GM21381 (cell line): ENCODE data around the gene PCNX2.
"Not testable (repeated sequence)": the region's sequence is repeated elsewhere in the genome, so short reads cannot be mapped to it uniquely, and the experiment has no call there.

ENCODE experiments used
- ATAC-seq: cut with Tn5 transposase; IDR thresholded peaks from one replicate; pipeline ENCODE4 v1.9.1; 2021; ENCODE audit warnings: mild to moderate bottlenecking, moderate library complexity; ENCODE audit not compliant: unreplicated experiment

PCNX2 gene

GRCh38 chr1:233233508-233234040, 62.0 kb downstream of the PCNX2 start:
- no peak for ATAC-seq

GRCh38 chr1:233230011-233230410, 65.5 kb downstream of the PCNX2 start:
- no peak for ATAC-seq

- no peak for ATAC-seq
These were observed 66.2 kb downstream of the PCNX2 start for GRCh38 chr1:233229288-233229687.

DNA sequence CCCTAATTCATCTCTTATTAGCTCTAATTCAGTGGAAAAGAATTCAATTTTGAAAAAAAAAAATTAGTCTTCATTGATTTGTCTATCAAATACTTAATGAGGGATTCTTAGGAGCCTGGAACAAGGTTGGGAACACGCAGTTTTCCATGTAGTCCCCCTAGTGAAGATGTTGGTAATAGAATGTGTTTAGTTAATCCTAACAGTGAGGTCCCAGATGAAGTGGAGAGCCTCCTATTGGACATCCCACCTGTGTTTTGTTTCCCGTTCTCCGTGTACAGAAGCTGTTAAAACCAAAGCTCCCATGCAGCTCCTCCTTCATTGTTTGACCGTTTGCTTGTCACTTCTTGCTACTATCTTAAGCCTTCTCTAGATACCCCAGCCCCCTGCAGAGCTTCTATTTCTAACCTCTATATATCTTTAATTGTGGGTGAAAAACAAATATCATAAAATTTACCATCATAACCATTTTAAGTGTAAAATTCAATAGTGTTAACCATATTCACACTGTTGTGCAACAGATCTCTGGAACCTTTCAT, 67.5 kb downstream of the PCNX2 start:
- no peak for ATAC-seq

DNA sequence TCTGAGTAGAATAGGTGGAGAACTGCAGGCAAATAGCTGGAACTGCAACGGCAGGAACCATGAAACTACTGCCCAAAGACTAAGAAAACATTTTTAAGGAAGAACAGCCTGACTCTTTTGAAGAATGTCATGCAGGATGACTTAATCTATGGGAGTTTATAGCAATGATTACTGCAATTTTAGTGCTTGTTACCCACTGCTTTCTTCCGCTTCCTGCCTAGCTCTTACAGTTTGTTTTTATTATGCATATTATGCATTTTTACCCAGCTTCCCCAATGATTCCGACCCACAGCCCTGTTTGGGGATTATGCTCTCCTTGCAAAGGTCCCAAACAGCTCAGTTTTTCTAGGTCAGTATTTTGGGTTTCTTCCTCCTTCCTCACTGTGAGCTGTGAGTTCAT, 71.2 kb downstream of the PCNX2 start:
- ATAC-seq = no peak

GRCh38 chr1:233217832-233218231, 77.7 kb downstream of the PCNX2 start:
- no peak for ATAC-seq

DNA sequence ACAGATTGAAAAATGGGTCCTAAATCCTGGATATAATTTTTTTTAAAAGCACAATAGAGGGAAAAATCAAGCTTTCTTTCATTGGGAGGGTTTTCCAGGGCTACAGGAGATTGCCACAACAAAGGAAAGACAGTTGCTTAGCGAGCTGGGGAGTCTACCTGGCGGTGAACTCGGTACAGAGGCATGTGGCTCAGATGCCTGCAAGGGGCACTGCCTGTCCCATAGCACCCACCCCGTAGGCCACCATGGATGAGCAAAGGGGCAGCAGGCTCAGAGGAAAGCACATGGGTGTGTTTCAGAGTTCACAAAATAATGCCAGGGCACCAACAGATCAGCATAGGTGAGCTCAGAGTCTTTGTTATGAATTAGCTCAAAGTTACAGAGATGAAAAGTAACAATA, 79.5 kb downstream of the PCNX2 start:
- no peak for ATAC-seq

GRCh38 chr1:233215135-233215760, 80.3 kb downstream of the PCNX2 start:
- no peak for ATAC-seq

GRCh38 chr1:233211595-233211994, 83.9 kb downstream of the PCNX2 start:
- no peak for ATAC-seq

GRCh38 chr1:233211106-233211505, 84.4 kb downstream of the PCNX2 start:
- no peak for ATAC-seq

- no peak for ATAC-seq
These were observed 86.0 kb downstream of the PCNX2 start for GRCh38 chr1:233209481-233209880.

- no peak for ATAC-seq
These were observed 86.8 kb downstream of the PCNX2 start for GRCh38 chr1:233208687-233209086.

- no peak for ATAC-seq
These were observed 97.6 kb downstream of the PCNX2 start for GRCh38 chr1:233197940-233198339.

GRCh38 chr1:233193741-233194140, 101.8 kb downstream of the PCNX2 start:
- no peak for ATAC-seq

- no peak for ATAC-seq
These were observed 104.5 kb downstream of the PCNX2 start for GRCh38 chr1:233190987-233191386.

GRCh38 chr1:233189526-233189925, 106.0 kb downstream of the PCNX2 start:
- no peak for ATAC-seq

- no peak for ATAC-seq
These were observed 107.5 kb downstream of the PCNX2 start for GRCh38 chr1:233188061-233188460.

DNA sequence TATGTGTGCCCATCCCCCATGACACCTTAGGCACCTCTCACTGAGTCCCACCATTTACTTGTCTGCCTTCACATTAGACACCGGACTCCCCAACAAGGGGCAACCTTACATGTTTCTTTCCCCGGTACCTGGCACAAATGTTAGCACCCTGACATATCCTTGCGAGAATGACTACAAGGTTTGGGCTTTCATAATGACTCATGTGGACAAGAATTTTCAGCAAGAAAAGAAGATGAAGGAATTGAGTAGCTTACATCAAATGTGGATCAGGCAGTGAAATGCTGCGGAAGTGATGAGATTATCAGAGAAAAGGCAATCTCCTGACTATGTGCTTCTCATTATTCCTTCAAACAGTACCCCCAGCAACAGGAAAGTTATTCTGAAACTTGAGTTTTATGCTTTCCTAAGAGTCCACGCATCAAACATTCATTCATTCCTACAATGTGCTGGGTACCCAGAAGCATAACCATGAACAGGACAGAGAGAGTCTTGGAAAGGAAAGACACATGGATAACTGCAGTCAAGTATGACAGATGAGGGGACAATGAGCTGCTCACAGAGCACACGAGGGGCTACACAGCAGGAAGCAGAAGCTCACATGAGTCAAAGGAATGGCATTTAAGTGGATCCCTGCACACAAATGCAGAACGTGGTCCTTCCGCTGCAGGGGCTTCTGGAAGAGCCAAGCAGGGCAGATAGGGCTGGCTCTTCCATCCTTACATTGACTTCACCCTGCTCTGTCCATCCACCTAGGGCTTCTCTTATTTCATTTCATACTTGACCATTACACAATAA, 112.1 kb downstream of the PCNX2 start:
- ATAC-seq = no peak

DNA sequence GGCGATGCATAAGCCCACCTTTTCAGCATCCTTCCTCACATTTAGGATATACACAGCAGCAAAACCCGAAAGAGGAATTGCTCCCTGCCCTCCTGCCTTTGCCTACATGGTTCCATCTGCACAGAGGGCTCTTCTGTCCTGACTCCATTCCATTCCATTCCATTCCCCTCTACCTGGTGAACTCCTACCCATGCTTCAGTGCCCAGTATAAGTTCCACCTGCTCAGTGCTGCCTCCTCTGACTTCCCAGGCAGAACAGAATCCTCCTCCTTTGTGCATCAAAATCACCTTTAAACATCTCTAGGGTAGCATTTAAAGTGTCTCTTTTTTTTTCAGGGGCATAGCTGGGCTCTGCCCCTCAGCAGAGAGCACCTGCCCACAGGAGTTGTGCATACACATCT, 112.9 kb downstream of the PCNX2 start:
- no peak for ATAC-seq

- no peak for ATAC-seq
These were observed 114.7 kb downstream of the PCNX2 start for GRCh38 chr1:233180641-233181364.

DNA sequence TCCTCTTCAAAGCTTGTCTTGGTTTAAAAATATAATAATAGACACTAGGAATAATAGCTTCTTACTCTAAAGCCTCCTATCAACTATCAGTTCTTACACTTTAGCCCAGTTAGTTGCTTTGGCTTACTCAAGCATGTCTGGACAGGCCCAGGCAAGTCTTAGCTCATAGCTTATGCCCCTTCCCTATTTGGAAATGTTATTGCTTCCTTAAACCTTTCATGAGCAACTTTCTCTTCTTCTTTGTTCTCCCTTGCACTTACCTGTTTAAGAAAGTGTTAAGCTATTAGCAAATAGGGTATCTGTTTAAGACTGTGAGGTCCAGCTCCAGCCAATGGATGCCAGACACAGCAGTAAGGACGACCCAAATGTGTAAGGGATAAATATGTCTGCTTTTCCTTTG, 115.9 kb downstream of the PCNX2 start:
- ATAC-seq = not testable (repeated sequence)
